Heart left ventricle (tissue), 16 donors: Measurements from ENCODE around the gene ARHGDIB. TPM values are rescaled to one million over a fixed set of nuclear protein-coding genes. Genes with fewer than 3 reads are reported as not detected.

Experiments
- ATAC-seq, 4 donors: fragments of 200-7000 bp; cut with Tn5 transposase; one replicate each; pipeline ENCODE4 v1.9.1; 2020 to 2022; ENCODE audit warnings: moderate library complexity in 4 of 4, mild to moderate bottlenecking in 3 of 4, moderate number of reproducible peaks in 1 of 4
- DNase-seq, 5 donors: peaks; one replicate each; pipeline ENCODE4 v3.0.0-alpha.2; 2020
- H3K27ac ChIP-seq, 12 donors: fragments of 200-600 bp; sonication (generic) in 4 of 12; one replicate each; pipeline versions ENCODE4 v1.5.0 to v1.8.0; 2016 to 2022; ENCODE audit warnings: mild to moderate bottlenecking in 2 of 12
- H3K27me3 ChIP-seq, 9 donors: fragments of 200-600 bp; sonication (generic) in 2 of 9; one replicate each; pipeline versions ENCODE4 v1.5.1 to v1.8.0; 2016 to 2022; ENCODE audit warnings: mild to moderate bottlenecking in 3 of 9
- H3K36me3 ChIP-seq, 9 donors: fragments of 200-600 bp; sonication (generic) in 2 of 9; one replicate each; pipeline versions ENCODE4 v1.5.0 to v1.8.0; 2018 to 2022; ENCODE audit warnings: mild to moderate bottlenecking in 2 of 9
- H3K4me1 ChIP-seq, 12 donors: fragments of 200-600 bp; sonication (generic) in 4 of 12; one replicate each; pipeline versions ENCODE4 v1.5.0 to v1.8.0; 2016 to 2022; ENCODE audit warnings: mild to moderate bottlenecking in 3 of 12
- H3K4me3 ChIP-seq, 12 donors: fragments of 200-600 bp; sonication (generic) in 4 of 12; one replicate each; pipeline versions ENCODE4 v1.5.0 to v1.8.0; 2017 to 2022; ENCODE audit warnings: mild to moderate bottlenecking in 9 of 12, moderate library complexity in 4 of 12
- H3K9me3 ChIP-seq, 12 donors: fragments of 200-600 bp; sonication (generic) in 4 of 12; one replicate each; pipeline versions ENCODE4 v1.5.0 to v1.8.0; 2016 to 2022; ENCODE audit warnings: mild to moderate bottlenecking in 1 of 12
- CTCF ChIP-seq, 12 donors: fragments of 200-600 bp; sonication (generic) in 4 of 12; IDR thresholded peaks; one replicate each; pipeline versions ENCODE4 v1.5.0 to v1.8.0; 2018 to 2022; ENCODE audit warnings: antibody characterized with exemption in 12 of 12, mild to moderate bottlenecking in 5 of 12
- POLR2A ChIP-seq, 2 donors: fragments of 450-650 bp; IDR thresholded peaks; one replicate each; pipeline ENCODE4 v1.6.1; 2017; ENCODE audit warnings: antibody characterized with exemption in 2 of 2, mild to moderate bottlenecking in 2 of 2, moderate library complexity in 2 of 2
- WGBS, 4 donors: extraction: QIAGEN DNeasy Blood & Tissue Kit in 2 of 4; methylation state at CpG; one replicate each; pipeline versions ENCODE4 v1.1.5 to v1.1.7; 2013 to 2018; 5-methylcytosine and 5-hydroxymethylcytosine counted together
- intact Hi-C, 10 donors: fragments of 100-400 bp; cut with DNase I; formaldehyde crosslinking; loops; one replicate each; pipeline versions ENCODE4 v1.11.1 to v1.14.2; 2022
- polyA plus RNA-seq, 2 donors: library from polyadenylated mRNA; stranded (reverse); fragments of 200-250 nt; gene quantifications; one replicate each; pipeline ENCODE4 v1.2.3, GENCODE V29; 2013
- total RNA-seq, 9 donors: library from RNA; depleted of rRNA in 2 of 9; stranded (reverse); fragments of >200 nt in 2 of 9; fragmentation: NEBNext Ultra II Directional in 3 of 9; extraction: Animal tissue kit (Norgen Biotek cat#: 25700) in 3 of 9; gene quantifications; one replicate each; pipeline versions ENCODE4 v1.1.0 to v1.2.4, GENCODE V29; 2016 to 2023
- donor health status: ischemic (EF 13 %, LVEDD 7.1; RV severe dilation, severe dysfunction).
- donor health status: healthy with polysubstance abuse.
- donor health status: DM: no; HTN: yes; CAD: no.
- donor health status: DM: no; HTN: no; CAD: no.
- donor health status: ischemic (EF 25% LVEDD 6.9; RV normal size, moderate dysfunction).
- donor health status: ischemic (EF 25% LVEDD 5.7; RV mildly dilated, moderate dysfunction).
- donor health status: healthy.
- donor health status: DM: yes; HTN: yes; CAD: no.
- donor health status: ischemic (EF 35%, LVEDD 5.7; RV mildly dilated, moderate dysfunction).
- donor health status: nonischemic (EF 11% LVEDD 7.7; RV severe dilation, severe dysfunction).
- donor health status: DM: yes; HTN: yes; CAD: no.
- donor health status: PGD.
- donor health status: ischemic (EF 29% LVEDD 5.4; RV normal size, mild dysfunction).
- donor health status: nonischemic (EF 23%, LVEDD 6.1; RV moderate dilation, normal function).

The ARHGDIB gene
- total and polyA plus RNA-seq, 11 donors = 30.5 to 256 (median 65.8) TPM

GRCh38 chr12:14893506-14894250 lies 67.7 kb downstream of the ARHGDIB start:
- Histone ChIP-seq H3K36me3 (no peaks in the 10 kb centered on the region), H3K9me3 (no peaks in the 10 kb centered on the region), H3K4me1 (peaks cover 0 to 46% (median 17%) of the 10 kb centered on the region in 12 donors), H3K4me3 (peak overlapping the region in 2 of 12 donors; percentile 12 to 17), H3K27ac (peak overlapping the region; percentile 17 to 90 (median 74)), H3K27me3 (no peaks in the 10 kb centered on the region)
- WGBS, 4 donors = 58 to 70% (median 63%) methylated on average over 5 of the region's 5 CpGs
- TF ChIP-seq CTCF (IDR thresholded peaks at IDR 0.05) (peak in 1 of 12 donors; percentile 15), POLR2A (IDR thresholded peaks at IDR 0.05) (no peak)
- ATAC-seq = peak; percentile 70 to 84 (median 79)
- intact Hi-C loops = loop anchor here in 5 of 10 donors (2.0 to 5.0 kb wide), 3 partner anchors 46 to 59 kb away; no protein-coding TSS in a partner anchor
- peak in 4 of 5 donors; percentile 32 to 60 (median 38) for DNase-seq

GRCh38 chr12:14892726-14893505 lies 68.5 kb downstream of the ARHGDIB start:
- TF ChIP-seq POLR2A (IDR thresholded peaks at IDR 0.05) (no peak), CTCF (IDR thresholded peaks at IDR 0.05) (peak in 6 of 12 donors; percentile 9 to 39 (median 28))
- Histone ChIP-seq H3K27ac (peak overlapping the region; percentile 17 to 90 (median 74)), H3K27me3 (no peaks in the 10 kb centered on the region), H3K9me3 (no peaks in the 10 kb centered on the region), H3K4me1 (peaks cover 0 to 46% (median 17%) of the 10 kb centered on the region in 12 donors), H3K36me3 (no peaks in the 10 kb centered on the region), H3K4me3 (peak overlapping the region in 2 of 12 donors; percentile 12 to 17)
- 63 to 66% (median 66%) methylated on average over 7 of the region's 7 CpGs for WGBS, 4 donors
- intact Hi-C loops = loop anchor here in 5 of 10 donors (2.0 to 5.0 kb wide), 3 partner anchors 46 to 59 kb away; no protein-coding TSS in a partner anchor
- ATAC-seq = peak; percentile 77 to 88 (median 84)
- peak in 4 of 5 donors; percentile 45 to 59 (median 50) for DNase-seq

Other genes starting within 250 kb of the ARHGDIB start
- gene WBP11, start 158.1 kb downstream of the ARHGDIB start, total RNA-seq = 10 to 100 TPM; 20.2 to 62.7 (median 52.7) TPM
- gene WBP11, start 158.1 kb downstream of the ARHGDIB start, polyA plus RNA-seq = 10 to 100 TPM; 11.4 to 38.8 TPM
- 1 to 10 TPM; 2.0 to 4.6 (median 3.4) TPM for gene C12orf60, start 157.9 kb downstream of the ARHGDIB start, total RNA-seq
- 1 to 10 TPM; 3.6 to 5.3 TPM for gene C12orf60, start 157.9 kb downstream of the ARHGDIB start, polyA plus RNA-seq
- under 1 TPM in 4 of 9 donors, not detected in 5; 0.13 to 0.91 (median 0.17) TPM for gene SMCO3, start 147.4 kb downstream of the ARHGDIB start, total RNA-seq
- under 1 TPM; 0.07 to 0.57 TPM for gene SMCO3, start 147.4 kb downstream of the ARHGDIB start, polyA plus RNA-seq
- gene ART4, start 118.1 kb downstream of the ARHGDIB start, total RNA-seq = 1 to 10 TPM in 8 of 9 donors, under 1 TPM in 1; 0.44 to 5.9 (median 2.8) TPM
- 1 to 10 TPM; 1.3 to 2.2 TPM for gene ART4, start 118.1 kb downstream of the ARHGDIB start, polyA plus RNA-seq
- gene MGP, start 75.7 kb downstream of the ARHGDIB start, total RNA-seq = 100 to 1,000 TPM; 147 to 651 (median 255) TPM
- gene MGP, start 75.7 kb downstream of the ARHGDIB start, polyA plus RNA-seq = 100 to 1,000 TPM; 142 to 336 TPM
- gene ERP27, start 23.1 kb downstream of the ARHGDIB start, total RNA-seq = under 1 TPM in 7 of 9 donors, not detected in 2; 0.14 to 0.93 (median 0.24) TPM
- gene ERP27, start 23.1 kb downstream of the ARHGDIB start, polyA plus RNA-seq = under 1 TPM; 0.12 to 0.15 TPM
- gene PDE6H, start 11.4 kb upstream of the ARHGDIB start, total RNA-seq = not detected
- gene PDE6H, start 11.4 kb upstream of the ARHGDIB start, polyA plus RNA-seq = not detected